AG10803 (cell line): ENCODE data around the gene DCBLD1.
A peak's percentile ranks its signal among the peaks of the same experiment; 100 is the strongest.

Source experiments
- DNase-seq: peaks from one replicate; pipeline ENCODE4 v3.0.0; 2010; ENCODE audit warnings: low read depth
- H3K4me3 ChIP-seq: 2 replicates; pipeline ENCODE4 v1.5.1; 2011; ENCODE audit warnings: mild to moderate bottlenecking, low read length, control low read depth
- CTCF ChIP-seq: conservative IDR thresholded peaks from 2 replicates; pipeline ENCODE4 v1.5.1; 2011; ENCODE audit warnings: mild to moderate bottlenecking, low read length, control low read depth, inconsistent platforms

The DCBLD1 gene

GRCh38 chr6:117548797-117549301 lies 66.4 kb downstream of the DCBLD1 start:
- no peak for TF ChIP-seq CTCF
- DNase-seq = peak; percentile 36
- no peak overlapping the region for H3K4me3 ChIP-seq

GRCh38 chr6:117549611-117550010 lies 67.1 kb downstream of the DCBLD1 start:
- DNase-seq = no peak
- H3K4me3 ChIP-seq = no peak overlapping the region
- TF ChIP-seq CTCF = no peak

GRCh38 chr6:117550078-117550600 lies 67.7 kb downstream of the DCBLD1 start:
- no peak overlapping the region for H3K4me3 ChIP-seq
- no peak for TF ChIP-seq CTCF
- DNase-seq = no peak

- no peak for DNase-seq
- H3K4me3 ChIP-seq = no peak overlapping the region
- TF ChIP-seq CTCF = no peak
Observed at GRCh38 chr6:117550618-117551242, 68.3 kb downstream of the DCBLD1 start.

- no peak for TF ChIP-seq CTCF
- no peak for DNase-seq
- H3K4me3 ChIP-seq = no peak overlapping the region
Observed at GRCh38 chr6:117552618-117553017, 70.1 kb downstream of the DCBLD1 start.

GRCh38 chr6:117553142-117553541 lies 70.7 kb downstream of the DCBLD1 start:
- H3K4me3 ChIP-seq = no peak overlapping the region
- TF ChIP-seq CTCF = no peak
- no peak for DNase-seq

GRCh38 chr6:117555262-117555849 lies 72.9 kb downstream of the DCBLD1 start:
- no peak for TF ChIP-seq CTCF
- DNase-seq = no peak
- H3K4me3 ChIP-seq = no peak overlapping the region
